Fibroblast of mammary gland (primary cell): ENCODE data around the gene PRR30.
"Not testable (repeated sequence)": the region's sequence is repeated elsewhere in the genome, so short reads cannot be mapped to it uniquely, and the experiment has no call there.

ENCODE experiments used
- DNase-seq: peaks from one replicate; pipeline ENCODE4 v3.0.0-alpha.2; 2010; ENCODE audit warnings: low read depth
- H3K4me3 ChIP-seq: 2 replicates; pipeline ENCODE4 v1.5.1; 2011; ENCODE audit warnings: low read depth, mild to moderate bottlenecking, low read length, moderate library complexity; ENCODE audit not compliant: control insufficient read depth
- TF ChIP-seq, protein P1 (sequence below): conservative IDR thresholded peaks from 2 replicates; pipeline ENCODE4 v1.5.1; 2011; ENCODE audit warnings: low read depth, low read length, inconsistent platforms; ENCODE audit not compliant: control insufficient read depth, insufficient read depth

Gene PRR30

DNA sequence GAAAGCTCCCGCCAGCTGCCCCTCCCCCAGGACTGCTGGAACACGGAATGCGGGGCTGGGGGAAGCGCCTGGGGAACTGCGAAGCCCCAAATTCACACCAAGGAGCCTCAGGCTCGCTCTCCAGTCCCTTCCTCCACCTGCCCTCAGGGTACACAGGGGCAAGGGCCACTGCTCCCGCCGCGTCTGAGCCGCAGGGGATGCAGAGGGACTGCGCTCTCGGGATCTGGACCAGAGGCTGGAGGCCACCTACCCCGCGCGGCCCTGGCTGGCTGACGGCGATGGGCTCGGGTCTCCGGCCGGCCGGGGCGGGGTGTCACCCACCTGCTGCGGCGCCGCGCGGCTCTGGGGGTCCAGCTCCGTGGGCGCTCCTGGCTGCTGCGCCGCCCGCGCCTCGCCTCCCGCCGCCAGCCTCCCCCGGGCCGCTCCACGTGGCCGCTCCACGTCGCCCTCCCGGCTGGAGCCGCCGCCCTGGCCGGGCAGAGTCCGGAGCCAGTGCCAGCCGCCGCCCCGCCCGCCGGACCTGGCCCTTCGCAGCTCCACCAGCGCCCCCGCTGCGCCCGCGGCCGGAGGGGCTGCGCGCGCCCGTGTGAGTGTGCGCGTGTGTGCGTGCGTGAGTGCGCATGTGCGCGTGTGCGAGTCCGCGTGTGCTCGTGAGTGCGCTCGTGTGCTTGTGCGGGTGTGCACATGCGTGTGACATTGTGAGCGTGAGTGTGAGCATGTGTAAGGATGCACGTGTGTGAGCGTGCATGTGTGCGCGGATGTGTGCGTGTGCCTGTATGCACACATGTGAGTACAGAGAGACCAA, 20.5 kb downstream of the PRR30 start, which contains the start of gene CGREF1:
TSS of gene CGREF1 (minus strand) at position 604 of the 805 bp plus-strand sequence. CDS start 14,762 bp downstream, outside the sequence.
- TF ChIP-seq, protein P1, sequence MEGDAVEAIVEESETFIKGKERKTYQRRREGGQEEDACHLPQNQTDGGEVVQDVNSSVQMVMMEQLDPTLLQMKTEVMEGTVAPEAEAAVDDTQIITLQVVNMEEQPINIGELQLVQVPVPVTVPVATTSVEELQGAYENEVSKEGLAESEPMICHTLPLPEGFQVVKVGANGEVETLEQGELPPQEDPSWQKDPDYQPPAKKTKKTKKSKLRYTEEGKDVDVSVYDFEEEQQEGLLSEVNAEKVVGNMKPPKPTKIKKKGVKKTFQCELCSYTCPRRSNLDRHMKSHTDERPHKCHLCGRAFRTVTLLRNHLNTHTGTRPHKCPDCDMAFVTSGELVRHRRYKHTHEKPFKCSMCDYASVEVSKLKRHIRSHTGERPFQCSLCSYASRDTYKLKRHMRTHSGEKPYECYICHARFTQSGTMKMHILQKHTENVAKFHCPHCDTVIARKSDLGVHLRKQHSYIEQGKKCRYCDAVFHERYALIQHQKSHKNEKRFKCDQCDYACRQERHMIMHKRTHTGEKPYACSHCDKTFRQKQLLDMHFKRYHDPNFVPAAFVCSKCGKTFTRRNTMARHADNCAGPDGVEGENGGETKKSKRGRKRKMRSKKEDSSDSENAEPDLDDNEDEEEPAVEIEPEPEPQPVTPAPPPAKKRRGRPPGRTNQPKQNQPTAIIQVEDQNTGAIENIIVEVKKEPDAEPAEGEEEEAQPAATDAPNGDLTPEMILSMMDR = no peak
- H3K4me3 ChIP-seq = peak within 1 kb of the TSS; percentile 56
- no peak for DNase-seq

DNA sequence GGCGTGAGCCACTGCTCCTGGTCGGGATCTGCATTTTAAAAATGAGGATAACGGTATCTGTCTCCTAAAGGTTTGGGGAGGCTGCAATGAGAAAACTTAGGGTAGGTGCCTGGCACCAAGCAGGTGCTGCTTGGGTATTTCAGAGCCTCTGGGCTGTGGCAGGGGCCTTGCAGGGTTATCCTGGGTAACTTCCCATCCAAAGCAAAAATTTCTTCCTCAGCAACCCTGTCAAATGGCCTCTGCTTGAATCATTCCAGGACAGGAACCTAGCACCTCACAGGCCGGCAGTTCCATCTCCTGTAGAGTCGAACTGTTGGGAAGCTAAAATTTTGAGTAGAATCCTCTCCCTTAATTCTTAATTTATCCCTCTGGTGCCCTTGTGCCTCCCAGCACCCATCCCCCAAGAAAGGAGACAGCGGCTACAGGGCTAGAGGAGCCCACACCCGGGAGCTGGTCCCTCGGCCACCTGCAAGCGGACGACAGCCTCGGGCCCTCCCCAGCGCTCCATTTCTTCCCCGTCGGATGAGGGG, 21.1 kb downstream of the PRR30 start:
- TF ChIP-seq, protein P1 = no peak
- DNase-seq = no peak
- peak overlapping the region; percentile 56 for H3K4me3 ChIP-seq

DNA sequence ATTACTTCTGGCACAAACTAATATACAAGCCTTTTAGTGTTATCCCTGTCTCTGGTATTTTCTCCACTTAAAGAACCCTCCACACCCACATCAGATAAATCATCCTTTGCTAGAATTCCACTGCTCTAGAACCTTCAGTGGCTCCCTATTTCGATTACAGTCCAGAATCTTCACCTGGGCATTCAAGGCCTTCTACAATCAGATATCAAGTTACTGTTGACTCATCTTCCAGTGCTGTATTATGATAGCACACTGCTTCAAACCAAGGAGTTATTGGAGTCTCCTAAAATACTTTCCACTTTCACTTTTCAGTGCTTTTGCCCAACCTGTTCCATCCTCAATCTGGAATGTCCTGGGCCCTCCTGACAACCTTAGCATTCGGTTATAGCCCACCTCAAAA, 23.7 kb downstream of the PRR30 start:
- DNase-seq = peak; percentile 17
- TF ChIP-seq, protein P1 = no peak
- no peak overlapping the region for H3K4me3 ChIP-seq

DNA sequence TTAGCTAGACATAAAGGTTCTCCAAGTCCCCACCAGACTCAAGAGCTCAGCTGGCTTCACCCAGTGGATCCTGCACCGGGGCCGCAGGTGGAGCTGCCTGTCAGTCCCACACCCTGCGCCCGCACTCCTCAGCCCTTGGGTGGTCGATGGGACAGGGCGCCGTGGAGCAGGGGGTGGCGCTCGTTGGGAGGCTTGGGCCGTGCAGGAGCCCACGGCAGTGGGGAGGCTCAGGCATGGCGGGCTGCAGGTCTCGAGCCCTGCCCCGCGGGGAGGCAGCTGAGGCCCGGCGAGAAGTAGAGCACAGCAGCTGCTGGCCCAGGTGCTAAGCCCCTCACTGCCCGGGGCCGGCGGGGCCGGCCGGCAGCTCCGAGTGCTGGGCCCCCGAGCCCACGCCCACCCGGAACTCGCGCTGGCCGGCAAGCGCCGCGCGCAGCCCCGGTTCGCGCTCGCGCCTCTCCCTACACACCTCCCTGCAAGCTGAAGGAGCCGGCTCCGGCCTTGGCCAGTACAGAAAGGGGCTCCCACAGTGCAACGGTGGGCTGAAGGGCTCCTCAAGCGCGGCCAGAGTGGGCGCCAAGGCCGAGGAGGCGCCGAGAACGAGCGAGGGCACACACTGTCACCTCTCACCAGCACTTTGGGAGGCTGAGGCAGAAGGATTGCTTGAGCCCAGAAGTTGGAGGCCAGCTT, 27.7 kb downstream of the PRR30 start:
- DNase-seq, H3K4me3 ChIP-seq: not testable (repeated sequence)

DNA sequence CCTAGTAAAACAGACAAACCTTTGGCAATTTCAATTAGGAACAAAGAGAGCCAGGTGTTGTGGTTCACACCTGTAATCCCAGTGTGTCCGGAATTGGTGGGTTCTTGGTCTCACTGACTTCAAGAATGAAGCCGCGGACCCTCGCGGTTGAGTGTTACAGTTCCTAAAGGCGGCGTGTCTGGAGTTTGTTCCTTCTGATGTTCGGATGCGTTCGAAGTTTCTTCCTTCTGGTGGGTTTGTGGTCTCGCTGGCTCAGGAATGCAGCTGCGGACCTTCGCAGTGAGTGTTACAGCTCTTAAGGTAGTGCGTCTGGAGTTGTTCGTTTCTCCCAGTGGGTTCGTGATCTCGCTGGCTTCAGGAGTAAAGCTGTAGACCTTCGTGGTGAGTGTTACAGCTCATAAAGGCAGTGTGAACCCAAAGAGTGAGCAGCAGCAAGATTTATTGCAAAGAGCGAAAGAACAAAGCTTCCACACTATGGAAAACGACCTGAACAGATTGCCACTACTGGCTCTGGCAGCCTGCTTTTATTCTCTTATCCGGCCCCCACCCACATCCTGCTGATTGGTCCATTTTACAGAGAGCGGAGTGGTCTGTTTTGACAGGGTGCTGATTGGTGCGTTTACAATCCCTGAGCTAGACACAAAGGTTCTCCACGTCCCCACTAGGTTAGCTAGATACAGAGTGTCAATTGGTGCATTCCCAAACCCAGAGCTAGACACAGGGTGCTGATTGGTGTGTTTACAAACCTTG, 28.4 kb downstream of the PRR30 start:
- not testable (repeated sequence) for DNase-seq, H3K4me3 ChIP-seq

DNA sequence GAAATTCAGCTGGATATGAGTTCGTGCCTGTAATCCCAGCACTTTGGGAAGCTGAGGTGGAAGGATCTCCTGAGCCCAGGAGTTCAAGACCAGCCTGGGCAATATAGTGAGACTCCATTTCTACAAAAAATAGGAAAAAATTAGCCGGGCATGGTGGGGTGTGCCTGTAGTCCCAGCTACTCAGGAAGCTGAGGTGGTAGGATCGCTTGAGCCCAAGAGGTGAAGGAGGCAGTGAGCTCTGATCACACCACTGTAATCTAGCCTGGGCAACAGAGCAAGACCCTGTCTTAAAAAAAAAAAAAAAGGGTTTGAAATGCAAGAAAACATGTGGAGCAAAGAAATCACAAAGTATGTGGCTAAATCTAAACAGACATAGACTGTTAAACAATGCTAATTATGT, 30.1 kb downstream of the PRR30 start:
- TF ChIP-seq, protein P1 = no peak
- DNase-seq = no peak
- no peak overlapping the region for H3K4me3 ChIP-seq

DNA sequence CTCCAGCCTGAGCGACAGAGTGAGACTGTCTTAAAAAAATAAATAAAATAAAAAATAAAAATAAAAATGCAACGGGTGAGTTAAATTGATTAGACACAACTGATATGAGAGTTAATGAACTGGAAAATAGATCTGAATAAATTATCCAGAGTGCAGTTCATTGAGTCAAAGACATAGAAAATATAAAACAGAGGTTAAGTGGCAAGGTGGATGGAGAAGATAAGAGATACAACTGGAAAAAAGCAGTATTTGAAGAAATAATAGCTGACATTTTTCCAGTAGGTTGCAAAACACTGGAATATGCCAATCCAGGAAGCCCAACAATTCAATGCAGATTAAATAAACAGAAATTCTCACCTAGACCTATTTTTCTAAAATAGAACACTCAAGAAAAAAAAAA, 31.0 kb downstream of the PRR30 start:
- no peak for DNase-seq
- no peak overlapping the region for H3K4me3 ChIP-seq
- TF ChIP-seq, protein P1 = no peak
